Measurements from ENCODE around the gene ERGIC1. TPM values are rescaled to one million over a fixed set of nuclear protein-coding genes. Genes with fewer than 3 reads are reported as not detected.
"Not testable (repeated sequence)": the region's sequence is repeated elsewhere in the genome, so short reads cannot be mapped to it uniquely, and the experiment has no call there.

ERGIC1 gene, protein sequence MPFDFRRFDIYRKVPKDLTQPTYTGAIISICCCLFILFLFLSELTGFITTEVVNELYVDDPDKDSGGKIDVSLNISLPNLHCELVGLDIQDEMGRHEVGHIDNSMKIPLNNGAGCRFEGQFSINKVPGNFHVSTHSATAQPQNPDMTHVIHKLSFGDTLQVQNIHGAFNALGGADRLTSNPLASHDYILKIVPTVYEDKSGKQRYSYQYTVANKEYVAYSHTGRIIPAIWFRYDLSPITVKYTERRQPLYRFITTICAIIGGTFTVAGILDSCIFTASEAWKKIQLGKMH
- total RNA-seq = 42.8 and 44.0 TPM in 2 replicates

DNA sequence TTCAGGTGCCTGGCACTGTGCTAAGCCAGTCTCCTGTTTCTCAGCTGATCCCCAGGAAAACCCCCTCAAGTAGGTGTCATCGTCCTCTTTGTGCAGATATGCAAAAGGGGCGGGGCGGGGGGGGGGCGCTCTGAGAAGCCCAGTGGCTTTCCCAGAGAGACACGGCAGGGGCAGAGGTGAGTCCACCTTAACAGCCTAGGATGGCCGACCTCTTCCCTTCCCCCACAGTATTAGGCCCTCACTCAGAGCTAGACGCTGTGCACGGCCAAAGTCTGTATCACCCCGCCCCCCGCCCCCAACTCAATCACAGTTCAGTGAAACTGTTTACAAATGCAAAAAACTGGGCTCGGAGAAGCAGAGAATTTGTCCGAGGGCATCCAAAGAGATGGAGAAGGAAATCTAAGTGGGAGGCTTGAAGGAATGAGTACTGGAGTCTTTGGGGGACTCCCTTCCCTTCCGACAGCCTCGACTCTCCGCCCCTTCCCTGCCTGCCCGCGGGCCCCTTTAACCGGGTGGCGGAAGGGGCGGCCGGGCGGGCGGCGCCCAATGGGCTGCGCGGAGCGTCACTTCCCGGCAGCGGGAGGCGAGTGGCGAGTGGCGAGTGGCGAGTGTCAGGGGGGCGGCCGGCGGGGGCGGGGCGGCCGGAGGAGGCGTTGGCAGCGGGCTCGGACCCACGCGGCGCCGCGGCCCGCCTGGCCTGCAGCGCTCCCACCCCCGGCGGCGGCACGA, at the start of gene ERGIC1:
ERGIC1 (plus strand) TSS at position 566 of the 729 bp plus-strand sequence; CDS start at position 729, 163 bp downstream.
- intact Hi-C loops (cut with micrococcal nuclease) = loop anchor here (1.0 to 10.0 kb wide), 9 partner anchors 27 to 501 kb away; partner anchors contain the start of genes BNIP1 and RPL26L1

DNA sequence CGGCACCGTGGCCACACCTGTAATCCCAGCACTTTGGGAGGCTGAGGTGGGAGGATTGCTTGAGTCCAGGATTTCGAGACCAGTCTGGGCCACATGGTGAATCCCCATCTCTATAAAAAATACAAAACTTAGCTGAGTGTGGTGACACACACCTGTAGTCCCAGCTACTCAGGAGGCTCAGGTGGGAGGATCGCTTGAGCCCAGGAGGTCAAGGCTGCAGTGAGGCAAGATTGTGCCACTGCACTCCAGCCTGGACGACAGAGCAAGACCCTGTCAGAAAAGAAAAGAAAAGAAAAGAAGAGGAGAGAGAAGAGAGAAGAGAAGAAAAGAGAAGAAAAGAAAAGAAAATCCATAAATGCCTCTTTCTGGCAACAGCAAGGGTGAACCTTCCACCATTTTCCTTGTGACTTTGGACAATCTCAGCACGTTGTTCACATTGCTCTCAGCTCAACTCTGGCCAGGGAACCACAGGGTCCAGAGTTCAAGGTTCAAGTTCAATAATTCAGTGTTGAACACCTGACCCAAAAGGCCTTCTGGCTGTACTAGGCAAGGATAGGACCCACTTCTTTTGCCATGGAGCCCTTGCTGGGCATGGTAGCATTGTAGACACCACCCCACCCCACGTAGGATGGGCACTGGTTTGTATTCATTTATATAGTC, 48.5 kb upstream of the ERGIC1 start:
- intact Hi-C loops (cut with micrococcal nuclease) = no loop called here

DNA sequence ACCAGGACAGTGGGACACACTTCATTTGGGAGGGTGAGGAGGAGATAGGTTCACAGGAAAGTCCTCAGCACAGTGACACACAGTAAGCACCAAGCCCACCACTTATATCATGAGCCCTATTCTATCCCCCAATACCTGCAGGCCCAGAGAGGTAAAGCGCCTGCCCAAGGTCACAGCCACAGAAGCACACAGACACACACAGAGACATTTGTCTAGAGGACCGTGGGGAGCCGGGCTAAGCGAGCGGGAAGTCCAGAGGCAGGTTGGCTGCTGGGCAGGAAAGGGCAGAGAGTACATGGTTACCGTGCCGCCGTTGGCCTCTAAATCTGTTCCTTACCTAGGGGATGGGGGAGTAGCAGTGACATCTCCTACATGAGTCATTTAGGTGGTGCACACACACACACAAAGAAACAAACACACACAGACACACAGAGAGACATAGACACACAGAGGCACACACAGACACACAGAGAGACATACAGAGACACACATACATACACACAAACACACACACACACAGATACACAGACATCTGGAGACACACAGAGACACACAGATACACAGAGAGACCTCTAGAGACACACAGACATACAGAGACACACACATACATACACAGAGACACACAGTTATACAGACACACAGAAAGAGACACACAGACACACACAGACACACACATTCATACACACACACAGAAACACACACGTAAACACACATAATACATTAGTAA, 47.2 kb upstream of the ERGIC1 start:
- intact Hi-C loops (cut with micrococcal nuclease) = no loop called here

DNA sequence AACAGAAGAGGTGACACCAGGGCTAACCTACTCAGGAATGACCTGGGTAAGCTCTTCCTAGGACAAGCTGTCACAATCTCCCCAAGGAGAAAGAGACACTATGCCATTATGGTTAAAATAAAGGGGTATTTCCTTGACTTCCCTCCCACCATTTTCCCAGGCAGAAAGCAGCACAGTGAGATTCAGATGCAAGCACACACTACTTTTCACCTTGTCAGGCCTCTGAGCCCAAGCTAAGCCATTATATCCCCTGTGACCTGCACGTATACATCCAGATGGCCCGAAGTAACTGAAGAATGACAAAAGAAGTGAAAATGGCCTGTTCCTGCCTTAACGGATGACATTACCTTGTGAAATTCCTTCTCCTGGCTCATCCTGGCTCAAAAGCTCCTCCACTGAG, 46.5 kb upstream of the ERGIC1 start:
- intact Hi-C loops (cut with micrococcal nuclease) = not testable (repeated sequence)

DNA sequence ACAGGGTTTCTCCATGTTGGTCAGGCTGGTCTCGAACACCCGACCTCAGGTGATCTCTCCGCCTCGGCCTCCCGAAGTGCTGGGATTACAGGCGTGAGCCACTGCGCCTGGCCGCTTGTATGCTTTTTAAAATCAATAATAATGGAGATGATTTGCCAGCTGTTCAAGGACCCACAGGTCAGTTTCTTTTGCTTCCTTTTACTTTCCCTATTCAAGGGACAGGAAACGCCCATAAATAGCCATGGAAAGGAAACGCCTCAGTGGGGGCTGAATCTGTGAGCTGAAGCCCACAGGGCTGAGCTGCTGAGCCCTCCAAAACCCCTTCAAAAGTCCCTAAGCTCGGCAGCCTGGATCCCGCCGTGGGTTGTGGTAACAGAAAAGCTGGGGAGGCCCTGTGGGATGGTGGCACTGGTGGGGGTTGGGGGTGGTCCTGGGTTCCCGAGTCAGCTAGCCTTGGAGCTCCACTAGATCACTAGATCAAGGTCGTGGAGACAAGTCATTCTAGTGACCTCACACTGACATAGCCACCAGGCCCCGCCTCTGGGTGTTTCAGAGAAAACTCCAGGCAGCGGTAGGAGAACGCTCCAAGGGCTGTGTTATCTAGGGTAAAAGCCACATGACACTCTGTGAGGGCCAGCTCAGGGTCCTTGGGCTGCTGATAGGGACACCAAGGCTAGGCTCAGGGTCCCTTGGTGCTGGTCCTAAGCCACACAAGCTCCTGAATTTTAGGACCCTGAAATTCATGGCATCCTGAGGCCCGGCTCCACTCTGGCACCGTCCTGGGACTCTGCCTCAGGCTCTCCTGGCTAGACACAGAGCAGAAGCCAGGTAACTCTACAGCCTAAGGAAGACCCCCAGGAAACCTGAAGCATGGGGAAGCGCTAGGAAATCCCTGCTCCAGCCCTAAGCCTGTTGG, 45.0 kb upstream of the ERGIC1 start:
- intact Hi-C loops (cut with micrococcal nuclease) = no loop called here

DNA sequence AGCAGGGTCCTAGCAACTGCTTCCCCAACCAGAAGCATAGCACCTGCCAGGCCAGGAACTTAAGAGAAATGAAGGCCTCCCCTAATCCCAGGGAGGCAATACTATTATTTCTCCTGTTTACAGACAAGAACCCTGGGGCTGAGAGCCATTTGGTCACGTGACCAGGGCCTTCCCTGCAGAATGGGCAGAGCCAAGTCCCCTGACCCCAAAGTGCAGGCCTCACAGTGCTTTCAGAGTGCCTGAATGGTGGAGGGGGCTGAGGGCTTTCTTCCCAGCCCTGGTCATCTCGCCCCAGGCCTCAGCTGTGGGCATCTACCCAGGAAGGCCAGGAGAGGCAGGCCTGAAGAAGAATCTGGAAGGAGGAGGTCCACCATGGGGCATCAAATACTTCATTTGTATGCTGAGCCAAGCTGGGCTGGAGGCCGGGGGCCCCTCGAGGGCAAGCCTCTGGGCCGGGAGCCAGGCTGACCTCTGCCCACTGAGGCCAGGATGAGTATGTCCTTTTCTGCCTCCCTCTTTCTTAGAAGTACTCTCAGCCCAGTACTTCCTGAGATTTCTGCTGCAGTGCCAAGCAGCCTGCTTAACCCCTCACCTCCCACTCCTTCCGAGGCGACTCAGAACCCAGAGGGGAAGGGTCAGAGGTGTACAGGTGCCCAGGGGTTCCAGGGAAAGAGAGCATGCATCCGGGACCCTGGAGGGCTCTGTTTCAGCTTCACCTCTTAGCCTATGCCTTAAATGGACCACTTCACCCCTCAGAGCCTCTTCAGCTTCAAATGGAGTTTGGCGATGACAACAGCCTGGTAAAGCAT, 44.2 kb upstream of the ERGIC1 start:
- intact Hi-C loops (cut with micrococcal nuclease) = no loop called here

DNA sequence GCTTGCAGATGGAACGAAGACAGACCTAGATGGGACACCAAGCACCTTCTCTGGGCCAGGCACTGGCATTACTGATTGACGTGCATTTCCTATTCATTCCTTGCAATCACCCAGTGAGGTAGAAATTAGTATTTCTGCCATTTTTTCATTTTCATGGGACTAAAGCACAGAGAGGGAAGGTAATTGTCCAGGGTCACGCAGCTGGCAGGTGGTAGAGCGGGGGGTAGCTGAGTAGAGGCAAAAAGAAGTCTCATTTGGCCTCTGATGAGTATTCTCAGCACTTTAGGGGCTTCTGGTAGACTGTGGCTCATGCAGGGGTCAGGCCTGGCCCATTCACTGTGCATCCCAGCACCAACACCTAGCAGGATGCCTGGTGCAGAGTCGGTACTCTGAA, 43.6 kb upstream of the ERGIC1 start:
- intact Hi-C loops (cut with micrococcal nuclease) = no loop called here

DNA sequence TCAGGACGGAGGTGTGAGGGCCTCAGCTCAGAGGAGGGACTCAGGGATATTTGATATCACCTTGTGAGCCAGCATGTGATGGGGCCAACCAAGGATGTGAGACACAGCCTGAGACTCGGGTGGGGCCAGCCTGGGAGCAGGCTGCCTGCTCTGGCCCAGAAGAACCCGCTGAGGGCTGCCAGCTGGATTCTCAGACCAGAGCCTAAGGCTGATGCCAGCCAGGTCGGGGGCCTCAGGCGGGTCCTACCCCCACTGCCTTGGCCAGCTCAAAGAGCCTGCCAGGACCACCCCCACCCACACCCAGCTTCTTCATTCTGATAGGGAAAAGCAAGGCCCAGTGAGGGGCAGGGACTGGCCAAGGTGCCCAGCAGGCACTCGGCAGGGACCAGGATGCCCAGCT, 42.8 kb upstream of the ERGIC1 start:
- intact Hi-C loops (cut with micrococcal nuclease) = no loop called here

DNA sequence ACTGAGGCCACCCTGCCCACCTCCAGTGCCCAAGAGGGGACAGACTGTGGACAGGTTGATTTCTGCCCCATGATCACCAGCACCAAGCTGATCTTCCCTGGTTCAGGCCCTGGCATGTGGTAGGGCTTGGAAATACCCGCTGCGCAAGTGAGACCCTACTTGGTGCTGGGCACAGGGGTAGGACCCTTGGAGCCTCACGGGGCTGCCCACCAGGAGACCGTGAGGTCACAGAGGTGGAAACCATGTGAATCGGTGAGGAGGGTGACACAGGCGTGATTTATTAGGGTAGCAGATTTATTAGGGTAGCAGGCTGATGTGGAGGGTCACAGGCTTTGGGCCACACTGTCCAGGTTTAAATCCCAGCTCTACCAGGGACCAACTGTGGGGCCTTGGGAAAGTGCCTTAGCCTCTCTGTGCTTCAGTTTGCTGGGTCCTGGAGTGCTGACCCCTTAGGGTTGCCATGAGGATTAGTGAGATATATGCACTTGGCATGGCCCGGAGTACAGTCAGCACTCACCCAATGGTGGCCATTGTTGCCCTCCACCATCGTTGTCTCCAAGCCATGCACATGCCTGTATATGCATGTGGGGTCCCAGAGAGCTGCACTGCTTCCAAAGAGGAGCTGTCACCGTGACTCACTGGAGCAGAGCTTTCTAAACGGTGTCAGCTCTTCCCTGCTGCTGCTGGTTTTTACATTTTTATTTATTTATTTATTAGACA, 42.2 kb upstream of the ERGIC1 start:
- intact Hi-C loops (cut with micrococcal nuclease) = no loop called here

DNA sequence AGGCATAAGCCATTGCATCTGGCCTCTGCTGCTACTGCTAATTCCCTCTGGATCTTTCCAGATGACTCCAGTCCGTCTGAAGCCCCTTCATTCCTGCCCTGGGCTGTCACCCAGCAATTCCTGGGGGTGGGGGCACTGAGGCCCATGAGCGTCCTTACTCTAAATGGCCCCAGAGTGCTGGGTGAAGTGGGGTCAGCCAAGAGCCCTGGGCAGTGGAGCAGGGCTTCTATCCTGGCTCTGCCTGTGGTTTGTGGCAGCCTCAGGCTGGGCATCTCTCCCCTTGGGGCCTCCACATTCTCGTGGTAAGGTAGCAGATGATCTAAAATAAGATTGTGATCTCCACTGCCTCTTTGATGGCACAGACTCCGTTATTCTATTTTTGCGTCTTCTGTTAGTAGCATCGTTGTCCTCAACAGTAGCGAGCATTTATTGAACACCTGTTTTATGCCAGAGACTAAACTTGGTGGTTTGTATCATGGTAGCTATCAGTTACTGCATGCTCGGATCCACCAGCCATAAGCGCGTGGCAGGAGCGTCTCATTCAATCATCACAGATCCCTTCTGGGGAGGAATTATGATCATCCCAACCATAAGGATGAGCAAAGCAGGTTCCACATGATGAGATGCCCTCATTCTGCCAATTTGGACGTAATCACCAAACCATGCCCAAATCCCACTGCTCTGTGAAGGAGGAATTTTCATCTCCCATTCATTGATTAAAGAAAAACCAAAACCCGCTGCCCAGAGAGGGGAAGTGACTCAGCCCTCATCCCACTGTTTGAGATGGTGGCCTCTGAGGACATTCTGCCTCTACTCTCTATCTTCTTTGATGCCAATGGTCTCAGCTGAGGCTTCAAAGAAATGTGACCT, 41.1 kb upstream of the ERGIC1 start:
- intact Hi-C loops (cut with micrococcal nuclease) = no loop called here

DNA sequence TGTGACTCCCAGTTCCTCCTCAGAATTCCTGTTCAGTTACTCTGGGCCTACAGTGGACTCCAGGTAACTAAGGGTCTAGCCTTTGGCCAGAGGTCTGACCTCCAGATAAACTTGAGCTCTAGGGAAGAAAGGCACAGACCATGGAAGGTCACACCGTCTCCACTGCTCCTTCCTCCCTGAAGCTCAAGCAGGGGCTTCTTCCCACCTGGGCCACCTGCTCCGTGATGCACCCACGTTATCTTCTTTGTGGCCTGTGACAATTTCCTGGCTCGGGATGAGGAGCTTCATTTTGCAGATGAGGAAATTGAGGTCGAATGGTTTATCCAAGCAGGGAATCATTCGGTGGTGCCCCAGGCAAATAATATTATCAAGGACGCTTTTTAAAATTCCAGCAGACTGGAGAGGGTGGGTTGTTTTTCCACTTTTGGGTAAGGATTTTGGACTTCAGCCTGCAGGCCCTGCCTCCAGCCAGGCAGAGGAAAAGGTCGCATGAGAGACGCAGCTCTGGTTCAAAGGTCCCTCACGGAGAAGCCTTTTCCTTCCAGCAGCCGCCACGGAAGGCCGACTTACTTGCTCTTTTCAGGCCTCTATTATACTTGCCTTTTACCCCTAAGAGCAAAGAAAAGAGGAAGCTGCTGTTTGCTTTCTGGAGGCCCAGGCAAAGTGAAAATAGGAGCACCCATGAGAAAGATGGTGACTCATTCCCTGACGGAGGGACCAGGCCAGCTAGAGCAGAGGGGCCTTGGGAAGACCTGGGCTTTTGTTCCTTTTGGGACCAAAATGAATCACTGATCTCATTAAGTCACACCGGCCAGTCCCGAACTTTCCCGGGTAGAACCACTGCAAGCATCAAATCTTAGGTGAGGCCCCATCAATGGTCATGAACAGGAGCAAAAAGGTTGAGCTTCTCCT, 40.2 kb upstream of the ERGIC1 start:
- intact Hi-C loops (cut with micrococcal nuclease) = no loop called here

DNA sequence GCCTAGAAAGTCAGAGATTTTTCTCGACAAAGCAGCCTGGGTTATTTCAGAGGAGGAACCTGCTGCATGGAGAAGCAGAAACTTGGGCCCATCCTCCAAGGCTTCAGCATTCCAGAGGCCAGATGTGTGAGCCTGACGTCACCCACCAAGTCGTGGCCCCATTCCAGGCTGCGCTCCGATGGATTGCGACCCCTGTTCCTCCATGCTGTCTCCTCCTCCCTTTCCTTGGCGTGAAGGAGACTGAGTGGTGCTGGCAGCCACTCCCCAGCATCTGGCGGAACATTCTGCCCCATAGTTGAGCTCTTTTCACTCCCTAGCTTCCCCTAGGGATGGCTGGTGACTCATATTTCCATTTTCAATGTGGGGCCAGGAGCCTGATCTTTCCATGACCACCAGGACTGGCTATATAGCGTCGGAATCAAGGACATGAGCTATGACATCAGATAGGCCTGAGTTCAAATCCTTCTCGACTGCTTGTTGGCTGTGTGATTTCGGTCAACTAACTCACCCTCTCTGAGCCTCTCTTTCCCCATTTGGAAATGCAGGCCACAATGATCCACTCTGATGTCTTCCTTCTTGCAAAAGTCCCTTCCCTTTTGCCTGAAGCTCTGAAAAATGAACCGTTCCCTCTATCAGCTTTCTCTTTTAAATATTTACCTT, 38.6 kb upstream of the ERGIC1 start:
- intact Hi-C loops (cut with micrococcal nuclease) = no loop called here

DNA sequence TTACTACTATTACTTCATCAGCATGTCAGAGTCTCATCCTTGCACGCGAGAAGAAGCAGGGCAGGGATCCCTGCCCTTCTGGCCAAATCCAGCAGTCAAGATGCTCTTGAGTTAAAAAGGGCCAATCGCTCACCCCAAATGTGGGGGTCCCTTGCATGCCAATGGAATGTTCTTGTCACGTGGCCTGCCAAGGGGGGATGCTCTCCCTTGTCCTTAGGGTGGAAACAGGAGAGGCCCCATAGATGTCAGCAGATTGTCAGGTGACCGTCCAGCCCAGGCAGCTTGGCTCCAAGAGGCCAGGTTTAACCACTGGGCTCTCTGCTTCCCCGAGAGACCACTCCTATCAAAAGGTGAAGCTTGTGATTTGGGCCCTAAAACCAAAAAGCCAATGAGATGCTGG, 37.7 kb upstream of the ERGIC1 start:
- intact Hi-C loops (cut with micrococcal nuclease) = no loop called here

DNA sequence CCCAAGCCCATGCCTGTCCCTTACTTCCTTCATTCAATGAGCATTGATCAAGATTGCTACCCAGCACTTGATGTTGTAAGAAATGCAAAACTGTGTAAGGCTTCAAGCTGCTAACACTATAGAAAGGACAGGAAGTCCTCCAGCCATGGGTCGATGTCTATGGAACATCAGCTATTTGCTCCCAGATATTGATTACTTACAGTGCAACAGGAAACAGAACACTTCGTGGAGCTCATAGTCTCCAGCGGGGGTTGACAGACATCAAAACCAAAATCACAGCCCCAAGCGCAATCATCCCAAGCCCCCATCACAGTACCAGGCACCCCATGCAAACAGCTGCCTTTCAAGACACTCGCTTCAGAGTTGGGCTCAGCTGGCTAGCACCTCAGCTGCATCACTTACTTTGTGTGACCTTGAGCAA, 36.3 kb upstream of the ERGIC1 start:
- intact Hi-C loops (cut with micrococcal nuclease) = no loop called here

DNA sequence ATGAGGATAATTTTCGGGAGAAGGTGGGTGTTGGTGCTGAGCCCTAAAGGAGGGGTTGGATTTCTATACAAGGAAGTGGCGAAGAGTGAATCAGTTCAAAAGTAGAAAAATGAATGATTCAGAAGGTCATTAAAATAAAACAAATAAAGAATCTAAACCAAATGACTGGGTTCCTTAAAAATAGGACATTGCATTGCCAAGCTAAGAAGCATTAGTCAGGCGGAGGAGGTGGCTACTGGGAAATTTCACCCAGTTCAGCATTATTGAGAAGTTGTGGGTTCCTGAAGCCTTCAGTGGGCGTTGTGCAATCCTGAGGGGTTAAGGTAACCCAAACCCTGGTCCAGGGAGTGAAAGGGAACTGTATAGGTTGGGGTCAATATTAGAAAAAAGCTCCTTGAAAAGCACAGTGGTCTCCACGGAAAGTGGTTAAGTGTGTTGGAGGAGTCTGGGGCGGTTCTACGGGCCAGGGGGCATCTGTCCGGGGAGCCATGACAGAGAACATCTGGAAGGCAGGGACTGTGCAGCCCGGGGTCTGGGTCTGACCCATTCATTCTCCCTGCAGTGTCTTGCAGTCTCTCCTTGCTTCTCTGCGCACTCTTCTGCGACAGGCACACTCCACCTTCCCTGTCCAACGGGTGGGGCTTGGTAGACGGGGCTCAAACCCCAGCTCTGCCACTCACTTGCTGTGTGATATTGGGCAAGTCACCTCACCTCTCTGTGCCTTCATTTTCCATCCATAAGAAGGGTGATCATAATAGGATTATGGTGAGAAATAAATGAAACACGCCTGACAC, 35.4 kb upstream of the ERGIC1 start:
- intact Hi-C loops (cut with micrococcal nuclease) = no loop called here

DNA sequence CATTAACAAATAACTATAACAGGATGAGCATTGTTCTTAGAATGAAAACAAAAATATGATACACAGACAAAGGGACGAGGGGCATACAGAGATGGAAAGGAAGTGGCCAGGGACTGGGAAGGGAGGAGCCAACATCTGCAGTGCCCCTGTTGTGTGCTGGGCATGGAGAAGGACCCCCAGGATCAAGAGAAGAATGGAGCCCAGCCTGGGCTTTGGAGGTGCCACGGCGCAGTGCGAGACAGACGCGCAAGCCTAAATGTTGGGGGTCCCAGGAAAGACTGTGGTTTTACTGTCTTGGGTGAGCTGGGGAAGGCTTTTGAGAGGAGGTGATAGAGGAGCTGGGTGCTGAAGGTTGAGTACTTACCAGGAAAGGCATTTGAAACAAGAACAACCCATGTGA, 34.6 kb upstream of the ERGIC1 start:
- intact Hi-C loops (cut with micrococcal nuclease) = no loop called here

Data from T-helper 1 cell treated with Interleukin-12 subunit alpha and Interleukin-12 subunit beta and Interleukin-4 antibody, amounts not matched to agents 30 ng/mL and 1 ng/mL, for 36 hours (primary cell).